K562 (cell line): ENCODE results near the gene DPY19L3. TPM values are rescaled to one million over a fixed set of nuclear protein-coding genes. Genes with fewer than 3 reads are reported as not detected.

Experiments
- ATAC-seq: fragments of 200-7000 bp; cut with Tn5 transposase; 3 replicates; pipeline ENCODE4 v1.9.1; 2020; ENCODE audit warnings: moderate library complexity
- BruUV-seq: library from RNA; stranded (reverse); fragments of 400-500 nt; replicated peaks from 2 replicates; lab custom pipeline; 2021; lab: Mats Ljungman, UMichigan
- CTCF ChIA-PET: fragments of 300-600 bp; formaldehyde crosslinking; extraction: SDS; loops from one replicate; lab custom pipeline; 2021; ENCODE audit warnings: low intra/inter-chr PET ratio; lab: Yijun Ruan, JAX
- POLR2A ChIA-PET: fragments of 300-600, 350-650 bp; sonication (Branson Sonifier 250); formaldehyde crosslinking; extraction: SDS; loops from one replicate; lab custom pipeline; 2021; ENCODE audit warnings: antibody characterized with exemption, inconsistent platforms; lab: Yijun Ruan, JAX
- DNase-seq, 4 experiments: peaks; one replicate each; pipeline versions ENCODE4 v3.0.0 to v3.0.0-alpha.2; 2011 to 2018; ENCODE audit warnings: low spot score in 3 of 4, mixed read lengths in 3 of 4; ENCODE audit errors: extremely low read depth in 1 of 4
- FAIRE-seq: peaks from 2 replicates; lab custom pipeline; 2011; peaks lifted over from hg19 to GRCh38; lab: Jason Lieb, UNC
- H2AFZ ChIP-seq: 2 replicates; pipeline ENCODE4 v1.6.0; 2011; ENCODE audit warnings: low read depth, low read length, control low read depth, inconsistent platforms
- H3K27ac ChIP-seq: fragments of 200-600 bp; 3 replicates; pipeline ENCODE4 v1.8.0; 2011; ENCODE audit warnings: low read depth, mild to moderate bottlenecking, control low read depth, inconsistent platforms, low read length, moderate library complexity, mixed read lengths; ENCODE audit errors: extremely low read depth
- H3K27me3 ChIP-seq, 2 experiments: fragments of 300-600 bp in 1 of 2; 2 replicates in 1 of 2; 3 replicates in 1 of 2; pipeline versions ENCODE4 v1.6.0 to v1.8.0; 2011; ENCODE audit warnings: inconsistent platforms in 2 of 2, low read length in 2 of 2, mild to moderate bottlenecking in 1 of 2, mixed read lengths in 1 of 2, moderate library complexity in 1 of 2; ENCODE audit not compliant: control insufficient read depth in 2 of 2, insufficient read depth in 2 of 2
- H3K36me3 ChIP-seq: fragments of 300-600 bp; 3 replicates; pipeline ENCODE4 v1.8.0; 2011; ENCODE audit warnings: mild to moderate bottlenecking, low read length, inconsistent platforms; ENCODE audit not compliant: control insufficient read depth, insufficient read depth
- H3K4me1 ChIP-seq, 2 experiments: fragments of 200-600 bp in 1 of 2; replicated peaks in 1 of 2; 2 replicates in 1 of 2; 3 replicates in 1 of 2; pipeline versions ENCODE4 v1.5.1 to v1.8.0; 2011; ENCODE audit warnings: inconsistent platforms in 2 of 2, low read length in 2 of 2, mild to moderate bottlenecking in 1 of 2, mixed read lengths in 1 of 2, moderate library complexity in 1 of 2; ENCODE audit not compliant: control insufficient read depth in 2 of 2, insufficient read depth in 2 of 2
- H3K4me2 ChIP-seq: 2 replicates; pipeline ENCODE4 v1.6.1; 2011; ENCODE audit warnings: low read length, control low read depth, inconsistent platforms, mixed read lengths; ENCODE audit not compliant: insufficient read depth
- H3K4me3 ChIP-seq: fragments of 200-600 bp; sonication (generic), shearing (Covaris generic); 2 replicates; pipeline ENCODE4 v1.5.1; 2016; ENCODE audit warnings: control low read depth, inconsistent platforms
- H3K79me2 ChIP-seq: fragments of 200-600 bp; 3 replicates; pipeline ENCODE4 v1.8.0; 2011; ENCODE audit warnings: low read length, inconsistent platforms; ENCODE audit not compliant: control insufficient read depth, insufficient read depth
- H3K9ac ChIP-seq, 2 experiments: 2 replicates each; pipeline versions ENCODE4 v1.6.0 to v1.6.1; 2011; ENCODE audit warnings: low read depth in 2 of 2, low read length in 2 of 2, control low read depth in 1 of 2, inconsistent platforms in 1 of 2, mild to moderate bottlenecking in 1 of 2, mixed read lengths in 1 of 2; ENCODE audit not compliant: insufficient read depth in 1 of 2
- H3K9me1 ChIP-seq: one replicate; pipeline ENCODE4 v1.6.0; 2011; ENCODE audit warnings: inconsistent platforms, mild to moderate bottlenecking, low read length, moderate library complexity; ENCODE audit not compliant: control insufficient read depth, insufficient read depth
- H3K9me3 ChIP-seq: replicated peaks from 2 replicates; pipeline ENCODE4 v1.5.1; 2011; ENCODE audit warnings: low read depth, low read length, inconsistent platforms; ENCODE audit not compliant: control insufficient read depth, insufficient read depth
- H4K20me1 ChIP-seq: replicated peaks from 2 replicates; pipeline ENCODE4 v1.6.1; 2011; ENCODE audit warnings: low read length, inconsistent platforms, mixed read lengths; ENCODE audit not compliant: control insufficient read depth, insufficient read depth
- MAZ ChIP-seq, 2 experiments: fragments of 450-650 bp in 1 of 2; sonication (generic) in 1 of 2; formaldehyde crosslinking; IDR thresholded peaks in 1 of 2; conservative IDR thresholded peaks in 1 of 2; 2 replicates each; pipeline versions ENCODE4 v1.4.0 to v1.5.0; 2020; ENCODE audit warnings: mild to moderate bottlenecking in 1 of 2, missing genetic modification reagents in 1 of 2
- MTA3 ChIP-seq: fragments of 450-650 bp; formaldehyde crosslinking; IDR thresholded peaks from 2 replicates; pipeline ENCODE4 v1.6.1; 2017; ENCODE audit warnings: mild to moderate bottlenecking, borderline replicate concordance
- PRPF4 ChIP-seq: fragments of 200-400 bp; formaldehyde crosslinking; IDR thresholded peaks from one replicate; pipeline ENCODE4 v1.6.1; 2017; ENCODE audit warnings: low read length, low read depth, mild to moderate bottlenecking; ENCODE audit not compliant: insufficient read depth, poor library complexity, severe bottlenecking
- SPI1 ChIP-seq: IDR thresholded peaks from 2 replicates; pipeline ENCODE4 v1.6.1; 2011; ENCODE audit warnings: low read depth, low read length, control low read depth, borderline replicate concordance
- TRIM24 ChIP-seq, 2 experiments: fragments of 450-650 bp; IDR thresholded peaks; 2 replicates each; pipeline ENCODE4 v1.6.1; 2016
- ZNF212 ChIP-seq: fragments of 450-650 bp; formaldehyde crosslinking; IDR thresholded peaks from 2 replicates; pipeline ENCODE4 v1.4.0; 2020; ENCODE audit warnings: mild to moderate bottlenecking
- ZNF217 ChIP-seq: sonication (generic); formaldehyde crosslinking; IDR thresholded peaks from 2 replicates; pipeline ENCODE4 v1.8.0; 2022; ENCODE audit warnings: mild to moderate bottlenecking, missing genetic modification reagents
- ZNF518B ChIP-seq: fragments of 250-450 bp; sonication (Bioruptor Pico); IDR thresholded peaks from 2 replicates; pipeline ENCODE4 v1.5.0; 2021; ENCODE audit warnings: mild to moderate bottlenecking, moderate library complexity
- WGBS: fragments of 100-300 bp; shearing (Covaris generic); methylation state at CpG from one replicate; pipeline ENCODE4 v1.1.6; 2016; ENCODE audit warnings: low coverage, mixed read lengths; ENCODE audit not compliant: insufficient coverage; ENCODE audit errors: missing lambda C conversion rate; 5-methylcytosine and 5-hydroxymethylcytosine counted together
- in situ Hi-C: fragments of 300-500 bp; cut with MboI; formaldehyde crosslinking; loops from 4 replicates; pipeline ENCODE4 v1.15.0; 2018; ENCODE audit warnings: inconsistent platforms, mixed read lengths
- intact Hi-C: fragments of 100-400 bp; cut with micrococcal nuclease; formaldehyde crosslinking; loops from 2 replicates; pipeline ENCODE4 v1.14.2; 2022
- polyA plus RNA-seq, 8 experiments: library from polyadenylated mRNA; depleted of rRNA in 4 of 8; stranded (reverse) in 5 of 8; unstranded in 3 of 8; fragments of >200 nt; fragmentation: Nextera tagmentation in 2 of 8; fragmentation: Illumina TruSeq in 1 of 8; extraction: Ambion mirVana in 2 of 8; extraction: Trizol in 1 of 8; gene quantifications; 2 replicates each; pipeline versions ENCODE4 v1.2.1 to v1.2.3, GENCODE V29; 2011 to 2014; ENCODE audit warnings: inconsistent platforms in 1 of 8, missing spikeins in 1 of 8
- total RNA-seq, 7 experiments: library from RNA; depleted of rRNA in 6 of 7; stranded (reverse); fragments of >200 nt in 6 of 7; fragmentation: Illumina TruSeq in 2 of 7; extraction: Trizol in 2 of 7; gene quantifications; 2 replicates each; pipeline versions ENCODE4 v1.2.1 to v1.2.3, GENCODE V29; 2011 to 2021; ENCODE audit warnings: low replicate concordance in 1 of 7
- TF ChIP-seq, protein P1 (sequence below): sonication (generic); formaldehyde crosslinking; IDR thresholded peaks from 2 replicates; pipeline ENCODE4 v1.8.1; 2023; ENCODE audit warnings: mild to moderate bottlenecking, missing genetic modification reagents

Gene DPY19L3
- total and polyA plus RNA-seq, 9 of the 15 experiments (the other 6 are each of a cell fraction or from before 2014, with no cell fraction given) = 4.7 to 39.2 (median 22.0) TPM

- BruUV-seq = no TSS peak
- no peak overlapping the region for H3K27ac ChIP-seq
- 43% methylated on average over 6 of the region's 6 CpGs for WGBS
- H3K36me3 ChIP-seq = no peaks in the 10 kb centered on the region
- H3K79me2 ChIP-seq = no peaks in the 10 kb centered on the region
- H3K9ac ChIP-seq = no peak overlapping the region
- H3K4me1 ChIP-seq = peaks cover 0 to 4% of the 10 kb centered on the region in 2 experiments; a peak in 1 of 5 replicates
- TF ChIP-seq ZNF212 (CRISPR knock-in tag) (no peak), PRPF4 (no peak), ZNF518B (CRISPR knock-in tag) (no peak), MAZ (CRISPR knock-in tag; conservative IDR thresholded peaks at IDR 0.05 in 1 of 2, IDR thresholded peaks at IDR 0.05 in 1 of 2) (no peak), SPI1 (no peak), TRIM24 (IDR thresholded peaks at IDR 0.05) (no peak), ZNF217 (CRISPR knock-in tag) (no peak), MTA3 (no peak)
- TF ChIP-seq, protein P1, sequence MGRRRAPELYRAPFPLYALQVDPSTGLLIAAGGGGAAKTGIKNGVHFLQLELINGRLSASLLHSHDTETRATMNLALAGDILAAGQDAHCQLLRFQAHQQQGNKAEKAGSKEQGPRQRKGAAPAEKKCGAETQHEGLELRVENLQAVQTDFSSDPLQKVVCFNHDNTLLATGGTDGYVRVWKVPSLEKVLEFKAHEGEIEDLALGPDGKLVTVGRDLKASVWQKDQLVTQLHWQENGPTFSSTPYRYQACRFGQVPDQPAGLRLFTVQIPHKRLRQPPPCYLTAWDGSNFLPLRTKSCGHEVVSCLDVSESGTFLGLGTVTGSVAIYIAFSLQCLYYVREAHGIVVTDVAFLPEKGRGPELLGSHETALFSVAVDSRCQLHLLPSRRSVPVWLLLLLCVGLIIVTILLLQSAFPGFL (CRISPR knock-in tag) = no peak
- no peaks in the 10 kb centered on the region for H3K9me1 ChIP-seq
- POLR2A ChIA-PET = interaction anchor here (0.7 kb wide), 1 partner anchor 22 kb away, joined by 5 read pairs; no protein-coding TSS in a partner anchor
- CTCF ChIA-PET = no interaction called here
- in situ Hi-C loops = no loop called here
- no peak overlapping the region for H3K4me3 ChIP-seq
- ATAC-seq = no peak
- H2AFZ ChIP-seq = no peak overlapping the region
- no peaks in the 10 kb centered on the region for H3K9me3 ChIP-seq
- DNase-seq = no peak
- no peak for FAIRE-seq
- H4K20me1 ChIP-seq = no peaks in the 10 kb centered on the region
- intact Hi-C loops = no loop called here
- no peaks in the 10 kb centered on the region for H3K27me3 ChIP-seq
- no peak overlapping the region for H3K4me2 ChIP-seq
Observed at GRCh38 chr19:32396046-32396652, 9.4 kb upstream of the DPY19L3 start.
